ENCODE data around the gene SMPD3. TPM values are rescaled to one million over a fixed set of nuclear protein-coding genes. Genes with fewer than 3 reads are reported as not detected.

Gene SMPD3
- total RNA-seq, 8 experiments from 2014 or later, result 0.51 to 28.4 (median 20.1) TPM

DNA sequence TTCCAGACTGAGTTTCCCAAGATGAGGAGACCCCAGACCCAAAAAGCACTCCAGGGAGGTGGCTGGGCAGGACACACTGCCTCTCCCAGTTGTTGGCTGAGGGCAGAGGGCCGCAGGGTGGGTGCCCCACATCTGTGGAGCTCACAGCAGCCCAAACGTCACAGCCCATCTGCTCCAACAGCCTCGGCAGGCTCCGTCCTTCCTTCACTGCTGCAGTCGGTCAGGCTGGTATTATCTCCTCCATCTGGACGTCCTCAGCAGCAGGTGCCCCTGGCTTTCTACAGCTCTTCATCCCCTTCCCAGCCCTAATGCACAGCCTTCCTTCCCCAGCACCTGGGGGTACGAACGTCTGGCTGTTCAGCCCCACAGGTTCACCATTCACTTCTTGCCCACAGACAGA, 82.2 kb downstream of the SMPD3 start:
- no peak for ATAC-seq (replicated peaks in 6 of 8)
- WGBS, 10 experiments, result 40% methylated on average over 1 of the region's 8 CpGs; no CpG with 5 or more reads in 9 of the 10 experiments
- no peak overlapping the region for H3K27ac ChIP-seq
- in situ Hi-C loops (cut with MboI; ENCODE audit: low pct_unique_long_range_greater_than_20kb in 2 of 9, low sequenced_read_pairs in 9 of 9, unreplicated experiment in 9 of 9), result no loop called here
- peaks cover 3 to 20% of the 10 kb centered on the region in 2 donors for H3K4me1 ChIP-seq (replicated peaks in 1 of 2)
- H3K4me3 ChIP-seq, result no peak overlapping the region

DNA sequence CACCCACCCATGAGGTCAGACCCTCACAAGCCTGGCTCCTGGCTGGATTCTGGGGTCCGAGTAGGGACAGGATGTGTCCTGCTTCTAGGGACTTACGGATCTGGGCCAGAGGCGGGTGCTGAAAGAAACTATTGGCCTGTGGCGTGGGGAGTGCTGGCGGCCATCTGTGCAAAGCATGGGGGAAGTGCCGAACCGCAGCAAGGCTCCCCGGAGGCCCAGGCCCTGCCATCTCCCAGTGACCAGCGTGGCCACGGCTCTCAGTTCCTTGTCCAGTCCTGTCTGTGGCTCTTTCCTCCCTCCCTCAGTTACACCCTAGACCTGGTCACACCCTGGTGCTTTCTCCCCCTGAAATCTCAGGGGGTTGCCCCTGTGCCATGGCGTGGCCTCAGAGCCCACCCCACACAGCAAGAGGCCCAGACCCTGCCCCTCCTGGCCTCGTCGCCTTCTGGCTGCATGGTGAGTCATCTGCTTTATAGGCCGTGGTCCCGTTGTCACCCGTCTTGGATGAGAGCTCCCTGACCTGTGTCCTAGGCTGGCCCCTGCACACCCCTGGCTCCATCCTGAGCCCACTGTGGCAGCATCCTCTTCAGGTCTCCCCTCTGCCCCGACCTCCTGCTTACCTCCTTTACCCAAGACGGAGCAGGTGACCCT, 83.0 kb downstream of the SMPD3 start:
- H3K4me1 ChIP-seq (replicated peaks in 1 of 2), result peaks cover 3 to 22% of the 10 kb centered on the region in 2 donors
- WGBS, 10 experiments, result 0 to 80% (median 23%) methylated on average over 1 to 2 of the region's 18 CpGs; no CpG with 5 or more reads in 6 of the 10 experiments
- no peak overlapping the region for H3K27ac ChIP-seq
- in situ Hi-C loops (cut with MboI; ENCODE audit: low pct_unique_long_range_greater_than_20kb in 2 of 9, low sequenced_read_pairs in 9 of 9, unreplicated experiment in 9 of 9), result no loop called here
- H3K4me3 ChIP-seq, result no peak overlapping the region
- ATAC-seq (replicated peaks in 6 of 8), result peak; percentile 8 to 57 (median 26)

DNA sequence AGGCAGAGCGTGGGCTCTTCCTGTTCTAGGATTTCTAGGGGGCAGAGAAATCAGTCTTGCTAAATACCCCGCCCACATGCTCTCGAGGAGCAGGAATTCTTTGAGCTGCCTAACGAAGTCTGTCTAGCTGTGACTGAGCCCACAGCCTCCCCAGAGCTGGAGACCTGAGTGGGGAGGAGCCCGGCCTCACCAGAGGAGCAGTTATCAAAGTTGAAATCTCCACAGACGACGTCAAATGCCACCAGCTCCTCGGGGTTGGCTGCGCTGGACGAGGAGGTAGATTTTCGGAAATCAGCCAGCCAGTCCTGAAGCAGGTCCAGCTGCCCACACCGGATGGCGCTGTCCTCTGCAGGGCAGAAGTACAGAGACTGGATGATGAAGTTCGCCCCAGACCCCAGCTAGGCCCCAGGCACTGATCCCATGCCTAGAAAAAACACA, 83.7 kb downstream of the SMPD3 start:
- ATAC-seq (replicated peaks in 6 of 8), result no peak
- Histone ChIP-seq H3K27ac (no peak overlapping the region), H3K4me1 (replicated peaks in 1 of 2) (peaks cover 3 to 21% of the 10 kb centered on the region in 2 donors), H3K4me3 (no peak overlapping the region)
- in situ Hi-C loops (cut with MboI; ENCODE audit: low pct_unique_long_range_greater_than_20kb in 2 of 9, low sequenced_read_pairs in 9 of 9, unreplicated experiment in 9 of 9), result no loop called here
- WGBS, 10 experiments, result 45 to 100% (median 73%) methylated on average over 1 to 7 of the region's 14 CpGs; no CpG with 5 or more reads in 4 of the 10 experiments

DNA sequence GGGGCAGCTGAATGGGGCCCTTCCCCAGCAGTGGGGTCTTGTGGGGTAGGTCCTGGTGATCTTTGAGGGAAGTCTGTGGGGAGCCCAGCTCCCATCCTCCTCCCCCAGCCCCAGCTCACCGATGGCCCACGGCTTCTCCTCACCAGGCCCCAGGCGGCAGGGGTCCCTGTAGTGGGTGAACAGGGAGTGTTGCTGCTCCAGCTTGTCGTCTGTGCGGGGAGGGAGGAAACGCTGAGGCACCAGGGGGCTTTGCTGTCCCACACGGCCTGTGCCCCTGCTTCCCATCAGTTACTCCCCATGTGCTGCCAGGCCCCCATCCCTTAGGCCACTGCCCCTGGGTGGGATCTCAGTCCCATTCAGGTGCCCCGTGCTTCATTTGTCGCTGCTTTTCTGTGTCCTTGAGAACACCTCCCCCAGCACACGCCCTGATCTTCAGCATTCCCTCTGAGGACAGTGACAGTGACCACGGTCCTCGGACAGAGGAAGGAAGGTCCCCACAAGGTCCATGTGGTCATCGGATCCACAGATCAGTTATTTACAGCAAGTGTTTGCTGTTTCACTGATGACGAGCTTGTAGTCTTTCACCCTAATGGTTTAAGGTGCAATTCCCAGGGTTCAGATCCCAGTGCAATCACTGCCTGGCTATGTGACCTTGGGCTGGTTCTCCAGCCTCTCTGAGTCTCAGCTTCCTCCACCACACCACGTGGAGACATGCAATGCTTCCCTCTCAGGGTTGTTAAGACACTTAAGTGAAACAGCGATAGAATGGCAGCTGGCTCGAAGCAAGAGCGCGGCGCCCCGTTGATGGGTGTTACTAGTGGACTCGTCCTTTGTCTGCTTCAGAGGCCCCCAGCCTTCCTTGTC, 84.4 kb downstream of the SMPD3 start:
- Histone ChIP-seq H3K27ac (no peak overlapping the region), H3K4me3 (no peak overlapping the region), H3K4me1 (replicated peaks in 1 of 2) (peaks cover 3 to 20% of the 10 kb centered on the region in 2 donors)
- 0 to 85% (median 80%) methylated on average over 1 to 7 of the region's 22 CpGs; no CpG with 5 or more reads in 3 of the 10 experiments for WGBS, 10 experiments
- ATAC-seq (replicated peaks in 6 of 8), result no peak
- in situ Hi-C loops (cut with MboI; ENCODE audit: low pct_unique_long_range_greater_than_20kb in 2 of 9, low sequenced_read_pairs in 9 of 9, unreplicated experiment in 9 of 9), result no loop called here

DNA sequence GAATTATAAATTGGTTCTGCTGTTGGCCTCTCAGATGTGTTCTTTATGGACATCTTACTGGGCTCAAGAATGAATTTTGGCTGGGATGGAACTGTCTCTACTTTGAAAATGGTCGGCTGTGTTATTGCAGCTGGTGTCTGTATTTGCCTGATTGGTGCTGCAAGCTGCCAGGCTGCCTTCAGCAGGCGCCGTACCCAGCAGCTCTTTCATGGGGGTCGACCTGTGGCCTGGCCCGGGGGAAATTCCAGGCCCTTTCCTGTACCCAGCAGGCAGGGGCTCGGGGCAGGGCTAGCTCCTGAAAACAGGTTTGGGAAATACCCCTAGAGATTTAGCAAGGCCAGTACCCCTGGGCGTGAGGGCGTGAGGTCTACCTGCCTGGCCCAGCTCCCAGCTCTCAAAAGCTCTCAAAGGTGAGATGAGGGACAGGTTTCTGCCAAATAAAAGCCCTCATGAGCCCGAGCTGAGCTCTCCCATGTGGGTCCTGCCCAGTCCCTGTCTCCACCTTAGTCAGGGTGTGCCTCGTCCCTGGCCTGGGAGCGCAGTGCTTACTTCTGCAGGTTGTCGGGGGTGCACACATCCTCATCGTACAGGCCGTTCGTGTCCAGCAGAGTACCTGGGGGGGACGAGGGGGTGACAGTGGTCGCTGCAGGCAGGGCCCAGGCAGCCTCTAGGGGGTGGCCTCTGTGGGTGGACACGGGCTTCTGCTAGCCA, 85.2 kb downstream of the SMPD3 start:
- ATAC-seq (replicated peaks in 6 of 8), result no peak
- WGBS, 10 experiments, result 20 to 100% (median 93%) methylated on average over 1 to 9 of the region's 18 CpGs; no CpG with 5 or more reads in 4 of the 10 experiments
- Histone ChIP-seq H3K4me1 (replicated peaks in 1 of 2) (peaks cover 3 to 14% of the 10 kb centered on the region in 2 donors), H3K27ac (no peak overlapping the region), H3K4me3 (no peak overlapping the region)
- in situ Hi-C loops (cut with MboI; ENCODE audit: low pct_unique_long_range_greater_than_20kb in 2 of 9, low sequenced_read_pairs in 9 of 9, unreplicated experiment in 9 of 9), result no loop called here

DNA sequence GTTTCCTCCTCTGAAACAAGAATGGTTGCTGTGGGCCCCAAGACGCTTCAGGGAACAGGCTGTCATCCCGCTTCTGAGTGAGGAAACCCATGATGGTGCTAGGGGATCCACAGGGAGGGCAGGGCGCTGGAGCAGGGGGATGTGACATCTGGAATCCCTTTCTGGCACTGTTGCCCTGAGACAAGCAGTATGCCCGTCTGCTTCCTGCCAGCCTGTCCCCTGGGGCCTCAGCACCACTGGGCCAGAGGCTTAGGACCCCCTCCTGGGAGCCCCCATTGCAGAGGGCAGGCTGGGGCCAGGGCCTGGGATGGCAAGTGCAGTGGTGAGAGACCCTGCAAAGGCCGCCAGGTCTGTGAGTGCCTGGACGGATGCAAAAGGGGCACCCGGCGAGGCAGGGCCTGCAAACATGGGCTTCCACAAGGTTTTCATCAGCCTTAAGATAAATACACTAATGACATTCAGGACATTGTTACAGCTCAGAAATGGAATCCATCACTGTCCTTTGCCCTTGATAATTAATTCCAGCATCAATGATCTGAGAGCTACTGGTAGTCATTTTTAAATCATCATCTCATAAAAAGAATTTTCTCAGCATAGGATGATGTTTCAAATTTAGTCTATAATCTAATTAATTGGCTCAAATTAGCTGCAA, 85.9 kb downstream of the SMPD3 start:
- Histone ChIP-seq H3K27ac (no peak overlapping the region), H3K4me3 (no peak overlapping the region), H3K4me1 (replicated peaks in 1 of 2) (peaks cover 3 to 8% of the 10 kb centered on the region in 2 donors)
- 60 to 100% (median 93%) methylated on average over 1 to 2 of the region's 8 CpGs; no CpG with 5 or more reads in 7 of the 10 experiments for WGBS, 10 experiments
- no peak for ATAC-seq (replicated peaks in 6 of 8)
- in situ Hi-C loops (cut with MboI; ENCODE audit: low pct_unique_long_range_greater_than_20kb in 2 of 9, low sequenced_read_pairs in 9 of 9, unreplicated experiment in 9 of 9), result no loop called here

DNA sequence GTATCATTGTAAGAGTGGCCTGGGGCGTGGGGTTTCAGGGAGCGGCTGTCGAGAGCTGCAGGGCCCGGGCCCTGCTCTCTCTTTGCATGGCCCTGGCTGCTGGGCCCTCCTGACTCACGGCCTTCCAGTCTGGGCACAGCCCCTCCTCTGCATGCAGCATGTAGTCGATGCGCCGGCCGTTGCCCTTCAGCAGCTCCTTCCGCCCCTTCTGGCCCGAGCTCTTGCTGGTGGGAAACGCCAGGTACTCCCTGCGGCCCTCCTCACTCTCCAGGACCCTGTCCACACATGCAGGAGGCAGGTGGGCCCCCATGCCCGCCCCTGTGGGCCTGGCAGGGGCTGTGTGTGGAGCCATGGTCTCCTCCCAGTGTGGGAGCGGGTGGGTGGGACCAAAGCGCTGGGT, 86.8 kb downstream of the SMPD3 start:
- Histone ChIP-seq H3K27ac (no peak overlapping the region), H3K4me3 (no peak overlapping the region), H3K4me1 (replicated peaks in 1 of 2) (peaks cover 3 to 8% of the 10 kb centered on the region in 2 donors)
- ATAC-seq (replicated peaks in 6 of 8), result peak; percentile 9 to 78 (median 16)
- in situ Hi-C loops (cut with MboI; ENCODE audit: low pct_unique_long_range_greater_than_20kb in 2 of 9, low sequenced_read_pairs in 9 of 9, unreplicated experiment in 9 of 9), result no loop called here
- WGBS, 10 experiments, result 93% methylated on average over 3 of the region's 16 CpGs; no CpG with 5 or more reads in 9 of the 10 experiments

DNA sequence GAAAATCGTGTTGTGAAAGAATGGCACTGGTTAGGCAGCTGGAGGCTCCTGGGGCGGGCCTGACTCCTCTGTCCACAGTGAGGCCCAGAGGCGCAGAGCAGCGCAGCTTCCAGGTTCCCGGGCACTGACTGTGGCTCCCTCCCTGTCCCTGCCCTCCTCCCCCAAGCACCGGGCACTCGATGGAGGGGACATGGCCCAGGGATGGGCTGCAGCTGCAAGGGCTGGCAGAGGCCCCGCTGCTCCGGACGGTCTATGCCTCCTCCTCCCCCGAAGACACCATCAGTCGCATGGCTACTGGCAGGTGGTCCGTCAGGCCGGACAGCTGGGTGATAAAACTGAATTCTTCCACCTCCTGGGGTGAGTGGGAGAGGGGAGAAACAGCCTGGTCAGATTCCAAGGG, 87.4 kb downstream of the SMPD3 start:
- WGBS, 10 experiments, result 0 to 100% (median 80%) methylated on average over 1 to 3 of the region's 14 CpGs; no CpG with 5 or more reads in 5 of the 10 experiments
- in situ Hi-C loops (cut with MboI; ENCODE audit: low pct_unique_long_range_greater_than_20kb in 2 of 9, low sequenced_read_pairs in 9 of 9, unreplicated experiment in 9 of 9), result no loop called here
- no peak overlapping the region for H3K4me3 ChIP-seq
- peak in 4 of 8 experiments; percentile 3 to 11 (median 5) for ATAC-seq (replicated peaks in 6 of 8)
- no peak overlapping the region for H3K27ac ChIP-seq
- H3K4me1 ChIP-seq (replicated peaks in 1 of 2), result peaks cover 3 to 8% of the 10 kb centered on the region in 2 donors

DNA sequence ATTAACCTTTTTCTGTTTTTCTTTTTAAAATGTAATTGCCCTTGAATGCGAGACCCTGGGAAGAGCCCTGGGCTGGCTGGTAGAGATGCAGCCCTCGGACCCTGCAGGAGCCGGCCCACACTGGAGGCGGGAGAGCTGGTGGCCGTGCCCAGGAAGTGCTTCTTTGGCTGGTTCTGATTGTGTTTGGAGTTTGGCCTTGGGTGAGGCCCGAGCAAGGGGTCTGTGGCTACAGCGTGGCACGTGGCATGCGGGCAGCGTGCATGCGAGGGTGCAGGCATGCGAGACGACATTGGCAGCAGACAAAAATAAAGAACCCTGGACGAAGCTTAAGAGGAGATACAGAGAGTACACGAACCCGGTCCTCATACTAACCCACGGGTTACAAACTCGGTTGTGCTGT, 87.8 kb downstream of the SMPD3 start:
- ATAC-seq (replicated peaks in 6 of 8), result no peak
- H3K27ac ChIP-seq, result no peak overlapping the region

DNA sequence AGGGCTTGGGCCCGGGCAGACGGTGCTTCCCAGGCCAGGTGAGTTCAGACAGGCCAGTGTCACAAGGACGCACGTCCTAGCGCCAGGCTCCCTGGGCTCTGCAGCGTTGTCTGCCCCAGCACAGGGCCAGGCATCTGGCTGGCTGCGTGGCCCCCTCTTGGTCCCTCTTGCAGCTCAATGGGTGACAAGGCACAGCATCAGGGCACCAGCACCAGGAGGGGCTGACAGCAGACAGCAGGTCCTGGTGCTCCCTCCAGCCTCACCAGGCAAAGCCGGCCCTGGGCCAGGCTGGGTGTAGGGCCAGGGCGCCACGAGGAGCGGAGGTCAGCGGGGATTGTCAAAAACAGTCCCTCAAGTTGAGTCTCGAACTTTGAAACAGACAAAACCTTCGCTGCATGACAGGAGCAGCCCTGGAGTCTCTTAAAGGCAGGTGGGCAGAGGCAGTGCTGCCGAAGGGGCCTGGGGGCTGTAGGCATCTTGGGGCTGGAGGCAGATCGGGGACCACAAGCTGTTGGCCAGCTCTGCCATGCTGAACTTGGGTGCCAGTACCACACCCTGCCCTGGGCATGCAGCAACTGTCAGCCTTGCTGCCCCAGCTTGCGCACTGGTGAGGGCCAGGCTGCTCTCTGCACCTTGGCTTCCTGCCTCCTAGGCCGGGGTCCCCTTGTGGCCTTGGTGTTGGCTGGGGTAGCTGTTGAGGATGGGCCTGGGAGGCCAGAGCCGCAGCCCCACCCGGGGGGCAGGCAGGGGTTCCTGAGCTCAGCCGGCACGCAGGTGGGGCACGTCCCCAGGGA, 88.7 kb downstream of the SMPD3 start:
- no peak overlapping the region for H3K4me3 ChIP-seq
- peaks cover 3 to 8% of the 10 kb centered on the region in 2 donors for H3K4me1 ChIP-seq (replicated peaks in 1 of 2)
- WGBS, 10 experiments, result 78 to 100% (median 91%) methylated on average over 1 to 6 of the region's 23 CpGs; no CpG with 5 or more reads in 6 of the 10 experiments
- ATAC-seq (replicated peaks in 6 of 8), result peak in 2 of 8 experiments; percentile 3 to 9
- in situ Hi-C loops (cut with MboI; ENCODE audit: low pct_unique_long_range_greater_than_20kb in 2 of 9, low sequenced_read_pairs in 9 of 9, unreplicated experiment in 9 of 9), result no loop called here
- no peak overlapping the region for H3K27ac ChIP-seq

More for the DNA sequence above, 87.8 kb downstream of the SMPD3 start:
- 80 to 98% (median 90%) methylated on average over 4 to 14 of the region's 18 CpGs; no CpG with 5 or more reads in 2 of the 10 experiments for WGBS, 10 experiments
- Histone ChIP-seq H3K4me3 (no peak overlapping the region), H3K4me1 (replicated peaks in 1 of 2) (peaks cover 3 to 8% of the 10 kb centered on the region in 2 donors)
- in situ Hi-C loops (cut with MboI; ENCODE audit: low pct_unique_long_range_greater_than_20kb in 2 of 9, low sequenced_read_pairs in 9 of 9, unreplicated experiment in 9 of 9), result no loop called here

DNA sequence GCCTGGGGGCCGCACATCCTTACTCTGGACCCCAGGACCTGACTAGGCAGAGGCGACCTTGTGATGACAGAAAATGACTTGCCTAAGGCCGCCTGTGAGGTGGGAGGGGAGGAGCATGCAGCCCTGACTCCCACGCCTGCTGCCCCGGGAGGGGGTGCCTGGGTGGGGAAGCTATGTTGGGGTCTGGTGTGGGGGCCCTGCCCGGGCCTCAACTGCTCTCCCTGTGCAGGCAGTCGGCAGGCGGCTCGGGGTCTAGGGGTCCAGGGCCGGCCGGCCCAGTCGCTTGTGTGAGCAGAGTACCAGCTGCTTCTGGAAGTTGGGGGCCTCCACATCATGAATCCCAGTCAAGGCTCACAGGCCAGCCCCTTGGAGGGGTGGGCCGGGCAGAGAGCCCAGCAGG, 89.4 kb downstream of the SMPD3 start:
- Histone ChIP-seq H3K27ac (no peak overlapping the region), H3K4me3 (no peak overlapping the region), H3K4me1 (replicated peaks in 1 of 2) (peaks cover 0 to 8% of the 10 kb centered on the region in 2 donors)
- in situ Hi-C loops (cut with MboI; ENCODE audit: low pct_unique_long_range_greater_than_20kb in 2 of 9, low sequenced_read_pairs in 9 of 9, unreplicated experiment in 9 of 9), result no loop called here
- WGBS, 10 experiments, result 100% methylated on average over 1 of the region's 13 CpGs; no CpG with 5 or more reads in 9 of the 10 experiments
- ATAC-seq (replicated peaks in 6 of 8), result peak in 2 of 8 experiments; percentile 1 to 11

DNA sequence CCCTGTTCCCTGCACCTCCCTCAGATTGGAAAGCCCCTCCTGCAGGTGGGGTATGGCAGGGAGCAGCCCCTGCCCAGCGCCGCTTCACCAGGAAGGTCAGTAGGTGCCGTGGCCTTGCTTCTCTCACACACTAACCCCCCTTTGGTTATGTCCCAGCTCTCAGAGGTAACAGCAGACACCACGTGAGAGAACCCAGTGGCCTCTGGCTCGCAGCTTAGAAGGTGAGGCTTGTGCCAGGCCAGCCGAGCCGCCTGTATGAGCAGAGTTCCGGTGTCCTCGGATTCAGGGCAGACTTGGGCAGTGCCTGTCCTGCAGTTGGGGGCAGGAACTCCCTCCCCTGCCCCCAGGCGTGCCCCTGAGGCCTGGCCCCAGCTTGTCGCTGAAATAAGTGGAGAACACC, 90.4 kb downstream of the SMPD3 start:
- ATAC-seq (replicated peaks in 6 of 8), result no peak
- Histone ChIP-seq H3K4me3 (no peak overlapping the region), H3K27ac (no peak overlapping the region), H3K4me1 (replicated peaks in 1 of 2) (peaks cover 0 to 8% of the 10 kb centered on the region in 2 donors)
- whole genome bisulfite sequencing, 10 experiments, result 100% methylated on average over 1 to 3 of the region's 11 CpGs; no CpG with 5 or more reads in 8 of the 10 experiments
- in situ Hi-C loops (cut with MboI; ENCODE audit: low pct_unique_long_range_greater_than_20kb in 2 of 9, low sequenced_read_pairs in 9 of 9, unreplicated experiment in 9 of 9), result no loop called here

All from motor neuron (in vitro differentiated cells).